Activated T-helper 2 cell treated with anti-CD3 and anti-CD28 coated beads, Interferon-gamma antibody, Interleukin-2, Interleukin-4, amounts not matched to agents 10 μg/mL and 5 μg/mL and 100 μg/mL, durations not matched to agents 14 hours and 24 hours and 36 hours (primary cell): ENCODE results near the gene CNMD. TPM values are rescaled to one million over a fixed set of nuclear protein-coding genes. Genes with fewer than 3 reads are reported as not detected.

Experiments used
- DNase-seq: peaks from one replicate; pipeline ENCODE4 v3.0.0; 2021; ENCODE audit warnings: low spot score
- H3K27ac Mint-ChIP-seq: one replicate; pipeline ENCODE4 v1.8.0; 2021; ENCODE audit warnings: mixed read lengths
- H3K27me3 Mint-ChIP-seq: one replicate; pipeline ENCODE4 v1.8.0; 2021; ENCODE audit warnings: low read depth, mixed read lengths
- H3K36me3 Mint-ChIP-seq: one replicate; pipeline ENCODE4 v1.8.0; 2021; ENCODE audit warnings: low read depth, mixed read lengths
- H3K4me1 Mint-ChIP-seq: one replicate; pipeline ENCODE4 v1.8.0; 2021; ENCODE audit warnings: low read depth, mixed read lengths
- H3K4me3 Mint-ChIP-seq: one replicate; pipeline ENCODE4 v1.8.0; 2021; ENCODE audit warnings: low read depth, mild to moderate bottlenecking, moderate library complexity, mixed read lengths
- H3K9me3 Mint-ChIP-seq: one replicate; pipeline ENCODE4 v1.8.0; 2021; ENCODE audit warnings: mixed read lengths
- intact Hi-C: fragments of 100-400 bp; cut with micrococcal nuclease; formaldehyde crosslinking; loops from one replicate; pipeline ENCODE4 v1.15.1; 2023
- total RNA-seq: library from RNA; stranded (reverse); gene quantifications from 2 replicates; pipeline ENCODE4 v1.2.3, GENCODE V29; 2022

The CNMD gene
- total RNA-seq, 1 donor from 2014 or later: not detected

DNA sequence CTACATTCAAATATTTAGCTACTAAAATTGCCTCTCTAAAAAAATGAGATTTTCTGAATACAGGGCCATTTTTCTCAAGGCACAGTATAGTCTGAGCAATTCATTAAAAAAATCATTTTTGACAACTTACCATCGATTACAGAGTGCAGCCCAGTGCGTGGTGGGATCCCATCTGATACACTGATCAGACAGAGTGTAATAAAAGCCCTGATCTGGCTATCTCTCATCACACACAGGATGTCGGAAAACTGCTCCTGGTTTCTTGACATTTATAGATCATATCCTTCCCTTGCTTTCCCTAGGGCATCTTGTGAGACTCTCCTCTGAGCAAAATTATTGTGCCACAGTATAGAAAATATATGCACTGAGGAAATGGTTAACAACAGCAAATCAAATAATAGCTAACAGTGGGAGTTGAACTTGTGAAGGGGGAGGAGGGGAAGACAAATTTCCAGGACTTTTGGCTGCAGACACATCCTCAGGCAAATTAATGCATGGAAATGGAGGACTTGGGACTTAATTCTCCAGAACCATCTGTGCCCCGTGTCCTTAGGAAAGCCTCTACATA lies 28.4 kb upstream of the CNMD start:
- Mint-ChIP-seq H3K27me3 (peaks cover 4% of the 10 kb centered on the region), H3K27ac (no peak overlapping the region), H3K9me3 (no peaks in the 10 kb centered on the region), H3K36me3 (no peaks in the 10 kb centered on the region), H3K4me3 (no peak overlapping the region), H3K4me1 (no peaks in the 10 kb centered on the region)
- DNase-seq: no peak
- intact Hi-C loops: no loop called here

DNA sequence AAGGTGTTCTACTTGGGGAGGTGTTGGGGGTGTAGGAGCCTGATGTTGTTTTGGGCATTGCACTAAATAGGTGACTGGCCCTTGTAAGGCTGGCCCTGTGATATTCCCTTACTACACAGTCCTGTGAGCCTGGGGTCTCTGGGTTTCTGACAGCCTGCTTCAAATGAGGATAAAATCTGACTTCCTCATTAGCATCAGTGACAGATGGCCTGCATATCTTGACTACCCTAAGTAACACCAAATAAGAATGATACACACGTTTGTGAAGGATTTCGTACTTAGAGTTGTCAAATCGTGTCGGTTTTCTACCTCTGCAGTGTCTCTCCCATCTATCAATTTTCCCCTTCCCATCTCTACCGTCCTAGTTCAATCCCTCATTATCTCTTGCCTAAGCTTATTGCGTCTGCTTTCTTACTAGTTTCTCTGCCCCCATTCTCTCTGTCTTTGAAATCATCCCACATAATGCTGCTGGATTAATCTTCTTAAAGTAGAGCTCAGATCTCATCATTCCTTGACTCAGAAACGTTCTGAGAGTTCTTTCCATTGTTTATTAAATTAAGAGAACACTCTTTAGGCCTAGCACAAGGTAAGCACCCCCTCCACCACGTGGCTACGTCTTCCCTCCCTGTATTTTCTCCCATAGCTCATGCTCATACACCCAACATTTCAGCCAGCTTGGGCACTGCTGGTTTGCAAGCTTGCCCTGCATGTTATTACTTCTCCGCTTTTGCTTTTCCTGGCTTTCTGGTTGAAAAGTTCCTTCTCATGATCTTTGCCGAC lies 26.2 kb upstream of the CNMD start:
- Mint-ChIP-seq H3K4me1 (no peaks in the 10 kb centered on the region), H3K9me3 (no peaks in the 10 kb centered on the region), H3K4me3 (no peak overlapping the region), H3K27ac (no peak overlapping the region), H3K27me3 (no peaks in the 10 kb centered on the region), H3K36me3 (no peaks in the 10 kb centered on the region)
- intact Hi-C loops: no loop called here
- DNase-seq: no peak

DNA sequence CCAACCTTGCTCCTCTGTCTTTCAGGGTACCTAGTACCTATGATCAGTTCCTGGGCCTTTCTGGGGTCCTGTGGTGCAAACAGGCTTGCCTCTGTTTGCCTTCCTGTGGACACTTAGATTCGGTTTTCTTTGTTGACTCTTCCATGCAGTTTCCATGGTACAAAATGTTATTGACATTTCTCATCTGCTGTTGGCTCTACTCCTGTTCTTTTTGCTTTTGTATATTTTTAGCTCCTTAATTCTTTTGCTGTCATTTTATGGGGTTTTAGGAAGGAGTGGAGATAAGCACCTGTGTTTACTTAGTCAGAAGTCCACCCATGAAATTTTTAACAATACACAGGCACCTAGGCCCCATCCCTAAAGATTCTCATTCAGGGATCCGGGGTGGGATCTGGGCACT lies 20.5 kb upstream of the CNMD start:
- H3K4me3 Mint-ChIP-seq: no peak overlapping the region
- no peak for DNase-seq
- intact Hi-C loops: no loop called here
- H3K9me3 Mint-ChIP-seq: no peaks in the 10 kb centered on the region
- H3K27me3 Mint-ChIP-seq: no peaks in the 10 kb centered on the region
- no peaks in the 10 kb centered on the region for H3K36me3 Mint-ChIP-seq
- no peak overlapping the region for H3K27ac Mint-ChIP-seq
- no peaks in the 10 kb centered on the region for H3K4me1 Mint-ChIP-seq

DNA sequence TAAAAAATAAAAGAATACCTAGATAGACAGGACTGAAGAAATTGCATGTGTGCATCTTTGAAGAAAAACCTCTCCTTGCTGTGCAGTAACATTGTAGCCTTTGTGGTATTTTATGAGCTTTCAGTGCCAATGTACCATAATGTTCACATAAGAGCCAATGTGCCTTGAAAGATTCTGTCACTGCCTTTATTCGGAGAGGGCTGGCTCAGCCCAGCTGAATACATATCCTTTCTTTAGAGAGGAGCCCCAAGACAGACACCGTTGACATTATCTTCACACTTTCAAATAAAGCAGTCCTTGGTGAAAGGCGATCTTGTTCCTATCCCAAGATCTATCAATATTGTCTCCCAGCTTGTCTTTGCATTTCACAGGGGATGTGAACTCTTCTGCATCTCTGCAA lies 18.5 kb upstream of the CNMD start:
- no peak for DNase-seq
- Mint-ChIP-seq H3K4me1 (no peaks in the 10 kb centered on the region), H3K27me3 (no peaks in the 10 kb centered on the region), H3K27ac (no peak overlapping the region), H3K36me3 (no peaks in the 10 kb centered on the region), H3K4me3 (no peak overlapping the region), H3K9me3 (no peaks in the 10 kb centered on the region)
- intact Hi-C loops: no loop called here

DNA sequence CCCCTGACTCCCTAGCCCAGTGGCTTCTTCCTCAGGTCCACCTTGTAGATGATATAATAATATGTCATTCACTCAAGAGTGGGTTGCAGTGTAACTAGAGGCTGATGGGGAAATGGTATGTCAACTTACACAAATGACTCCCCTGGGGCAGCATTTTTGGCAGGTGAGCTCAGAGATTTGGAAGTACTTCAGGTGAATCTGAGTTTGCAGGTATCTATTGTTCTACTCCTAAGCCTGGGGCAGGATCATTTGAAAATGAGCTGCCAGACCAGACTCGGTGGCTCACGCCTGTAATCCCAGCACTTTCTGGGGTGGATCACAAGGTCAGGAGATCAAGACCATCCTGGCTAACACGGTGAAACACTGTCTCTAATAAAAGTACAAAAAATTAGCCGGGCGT lies 11.6 kb upstream of the CNMD start:
- no peaks in the 10 kb centered on the region for H3K27me3 Mint-ChIP-seq
- no peaks in the 10 kb centered on the region for H3K4me1 Mint-ChIP-seq
- H3K4me3 Mint-ChIP-seq: no peak overlapping the region
- no peak overlapping the region for H3K27ac Mint-ChIP-seq
- no peak for DNase-seq
- intact Hi-C loops: no loop called here
- no peaks in the 10 kb centered on the region for H3K36me3 Mint-ChIP-seq
- H3K9me3 Mint-ChIP-seq: no peaks in the 10 kb centered on the region

DNA sequence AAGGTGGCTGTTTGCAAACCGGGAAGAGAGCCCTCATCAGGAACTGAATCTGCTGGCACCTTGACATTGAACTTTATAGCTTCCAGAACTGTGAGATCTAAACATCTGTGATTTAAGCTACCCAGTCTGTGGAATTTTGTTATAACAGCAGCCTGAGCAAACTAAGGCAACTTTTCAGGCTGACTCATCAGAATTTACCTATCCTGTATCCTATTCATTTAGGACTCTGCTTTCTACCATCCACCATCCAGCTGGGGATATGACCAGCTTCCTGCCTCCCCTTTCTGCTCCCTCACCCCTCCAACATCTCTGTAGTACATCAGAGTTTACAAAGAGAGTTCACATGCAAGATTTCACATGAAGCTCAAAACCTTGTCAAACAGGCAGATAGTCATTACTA lies 11.1 kb upstream of the CNMD start:
- no peaks in the 10 kb centered on the region for H3K4me1 Mint-ChIP-seq
- no peaks in the 10 kb centered on the region for H3K9me3 Mint-ChIP-seq
- no peak overlapping the region for H3K4me3 Mint-ChIP-seq
- H3K27me3 Mint-ChIP-seq: peaks cover under 1% of the 10 kb centered on the region
- DNase-seq: no peak
- H3K36me3 Mint-ChIP-seq: no peaks in the 10 kb centered on the region
- intact Hi-C loops: no loop called here
- H3K27ac Mint-ChIP-seq: no peak overlapping the region

DNA sequence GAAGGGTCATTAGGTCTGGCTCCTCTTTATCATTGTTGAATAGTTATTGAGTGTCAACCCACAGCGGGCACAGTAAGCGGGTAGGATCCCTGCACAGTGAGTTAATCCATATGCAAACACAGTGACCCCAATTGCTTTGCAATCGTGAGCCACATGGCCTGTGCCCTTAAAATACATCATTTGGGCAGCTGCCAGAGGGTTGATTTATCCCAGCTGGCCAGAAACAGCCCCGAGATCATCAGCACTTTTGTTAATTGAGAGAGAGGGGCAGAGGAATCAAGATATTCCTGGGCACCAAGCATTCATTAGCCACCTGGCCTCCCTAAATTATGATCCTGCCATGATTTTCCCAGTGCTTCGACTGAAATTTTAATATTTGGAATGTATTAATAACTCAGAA lies 9.8 kb upstream of the CNMD start:
- no peak overlapping the region for H3K27ac Mint-ChIP-seq
- no peaks in the 10 kb centered on the region for H3K36me3 Mint-ChIP-seq
- H3K4me1 Mint-ChIP-seq: no peaks in the 10 kb centered on the region
- intact Hi-C loops: no loop called here
- H3K9me3 Mint-ChIP-seq: no peaks in the 10 kb centered on the region
- H3K27me3 Mint-ChIP-seq: peaks cover 6% of the 10 kb centered on the region
- H3K4me3 Mint-ChIP-seq: no peak overlapping the region
- no peak for DNase-seq

DNA sequence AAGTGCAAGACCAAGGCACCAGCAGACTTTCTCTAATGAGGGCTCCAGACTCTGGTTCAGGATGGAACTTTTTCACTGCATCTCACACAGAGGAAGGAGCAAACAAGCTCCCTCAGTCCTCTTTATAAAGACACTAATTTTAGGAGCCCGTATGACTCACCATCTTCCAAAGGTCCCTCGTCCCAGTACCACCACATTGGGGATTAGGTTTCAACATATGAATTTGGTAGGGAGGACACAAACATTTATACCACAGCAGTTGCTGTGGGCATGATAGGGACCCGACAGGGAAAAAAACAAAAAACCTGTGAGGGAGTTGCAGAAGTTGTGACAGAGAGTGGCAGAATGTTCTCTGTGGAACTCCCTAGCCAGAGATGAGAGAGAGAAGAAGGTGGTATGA lies 6.5 kb upstream of the CNMD start:
- DNase-seq: no peak
- no peaks in the 10 kb centered on the region for H3K4me1 Mint-ChIP-seq
- intact Hi-C loops: no loop called here
- peaks cover 19% of the 10 kb centered on the region for H3K27me3 Mint-ChIP-seq
- no peak overlapping the region for H3K27ac Mint-ChIP-seq
- H3K9me3 Mint-ChIP-seq: no peaks in the 10 kb centered on the region
- H3K36me3 Mint-ChIP-seq: no peaks in the 10 kb centered on the region
- H3K4me3 Mint-ChIP-seq: no peak overlapping the region

DNA sequence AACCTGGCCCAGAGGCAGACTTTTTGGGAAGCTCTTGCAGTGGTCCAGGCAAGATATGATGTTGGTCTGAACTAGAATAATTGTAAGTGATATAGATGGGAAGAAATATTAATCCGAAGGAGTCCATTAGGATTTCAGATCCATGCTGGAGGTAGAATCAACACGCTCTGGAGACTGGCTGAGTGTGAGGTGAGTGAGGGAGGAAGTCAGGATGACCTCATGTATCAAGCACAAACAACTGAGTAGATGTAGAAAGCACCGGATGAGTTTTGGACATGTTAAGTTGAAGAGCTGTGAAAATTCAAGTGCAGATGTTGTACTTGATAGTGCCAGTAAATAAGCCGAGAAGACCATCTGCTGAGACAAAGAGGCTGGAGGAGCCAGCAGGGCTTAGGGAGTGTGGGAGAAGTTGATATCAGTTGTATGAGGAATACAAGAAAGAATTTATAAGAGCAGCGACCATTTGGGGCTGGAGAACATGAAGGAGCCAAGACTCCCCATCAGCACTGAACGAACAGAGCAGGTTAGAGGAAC lies 5.3 kb upstream of the CNMD start:
- H3K4me1 Mint-ChIP-seq: no peaks in the 10 kb centered on the region
- intact Hi-C loops: no loop called here
- H3K9me3 Mint-ChIP-seq: no peaks in the 10 kb centered on the region
- no peak overlapping the region for H3K27ac Mint-ChIP-seq
- no peak overlapping the region for H3K4me3 Mint-ChIP-seq
- DNase-seq: no peak
- no peaks in the 10 kb centered on the region for H3K36me3 Mint-ChIP-seq
- H3K27me3 Mint-ChIP-seq: peaks cover 31% of the 10 kb centered on the region

DNA sequence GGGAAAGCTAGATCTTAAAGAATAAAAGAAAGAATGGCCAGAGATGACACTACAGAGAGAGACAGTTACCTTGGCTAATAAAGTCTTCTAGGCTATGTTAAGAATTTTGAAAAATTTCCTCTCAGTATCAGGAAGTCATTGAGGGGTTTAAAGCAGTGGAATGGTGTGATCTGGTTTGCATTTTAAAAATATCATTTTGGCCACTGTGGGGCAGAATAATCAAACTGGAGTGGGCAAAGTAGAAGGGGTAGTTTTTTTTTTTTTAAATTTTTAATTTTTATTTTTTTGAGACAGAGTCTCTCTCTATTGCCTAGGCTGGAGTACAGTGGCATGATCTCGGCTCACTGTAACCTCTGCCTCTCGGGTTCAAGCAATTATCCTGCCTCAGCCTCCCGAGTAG lies 4.4 kb upstream of the CNMD start:
- Mint-ChIP-seq H3K4me3 (no peak overlapping the region), H3K9me3 (no peaks in the 10 kb centered on the region), H3K36me3 (no peaks in the 10 kb centered on the region), H3K27ac (no peak overlapping the region), H3K27me3 (peaks cover 37% of the 10 kb centered on the region), H3K4me1 (peaks cover 2% of the 10 kb centered on the region)
- intact Hi-C loops: no loop called here
- no peak for DNase-seq

DNA sequence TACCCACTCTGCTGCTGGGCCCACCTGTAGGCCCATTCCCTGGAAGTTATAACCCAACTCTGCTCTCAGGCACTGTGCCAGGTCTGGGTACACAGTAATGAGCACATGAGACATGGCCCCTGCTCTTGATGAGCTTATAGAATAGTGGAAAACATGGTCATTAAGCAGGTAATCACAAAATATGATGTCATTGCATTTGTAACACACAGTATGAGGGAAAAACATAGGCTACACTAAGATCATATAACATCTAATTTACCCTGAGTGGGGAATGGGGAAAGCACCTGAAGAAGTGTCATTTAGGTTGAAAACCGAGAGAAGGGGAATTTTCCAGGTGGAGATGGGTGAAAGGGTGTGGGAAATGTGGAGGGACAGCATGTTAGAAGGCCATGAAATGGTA lies 3.9 kb upstream of the CNMD start:
- H3K27ac Mint-ChIP-seq: no peak overlapping the region
- peaks cover 38% of the 10 kb centered on the region for H3K27me3 Mint-ChIP-seq
- H3K4me3 Mint-ChIP-seq: no peak overlapping the region
- H3K9me3 Mint-ChIP-seq: no peaks in the 10 kb centered on the region
- no peaks in the 10 kb centered on the region for H3K36me3 Mint-ChIP-seq
- intact Hi-C loops: no loop called here
- H3K4me1 Mint-ChIP-seq: peaks cover 2% of the 10 kb centered on the region
- no peak for DNase-seq

DNA sequence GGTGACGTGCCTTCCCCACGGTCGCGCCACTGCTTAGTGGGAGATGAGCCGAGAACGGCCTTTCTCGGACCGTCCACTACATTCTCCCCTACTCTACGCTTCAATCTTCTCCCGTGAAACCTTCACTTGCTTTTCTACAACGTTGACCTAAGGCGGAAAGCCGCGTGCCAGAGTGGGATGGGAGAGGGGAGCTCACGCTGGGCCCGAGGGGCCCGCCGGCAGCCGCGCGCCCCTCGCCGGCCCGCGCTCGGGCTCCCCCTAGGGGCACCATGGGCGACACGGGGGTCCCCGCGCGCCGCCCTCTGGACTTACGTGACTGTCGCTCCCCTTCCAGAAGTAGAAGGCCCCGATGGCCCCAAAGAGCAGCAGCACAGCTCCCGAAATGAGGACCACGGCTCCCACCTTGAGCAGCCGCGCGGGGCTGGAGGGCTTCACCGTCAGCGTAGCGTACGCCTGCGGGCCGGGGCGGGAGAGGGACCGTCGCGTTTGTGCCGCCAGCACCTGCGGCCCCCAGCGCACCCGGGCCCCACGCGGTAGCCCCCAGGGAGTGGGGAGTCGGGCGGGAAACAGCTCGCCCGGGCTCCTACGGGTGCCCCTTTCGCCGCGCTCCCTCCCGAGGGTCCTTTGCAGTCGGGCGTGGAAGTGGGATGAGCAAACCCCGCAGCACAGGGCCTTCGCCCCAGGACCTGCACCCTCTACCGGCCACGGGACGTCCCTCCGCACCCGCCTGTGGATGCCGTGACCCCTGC lies 727 bp downstream of the CNMD start:
- peaks cover 2% of the 10 kb centered on the region for H3K4me1 Mint-ChIP-seq
- intact Hi-C loops: no loop called here
- no peaks in the 10 kb centered on the region for H3K36me3 Mint-ChIP-seq
- H3K27me3 Mint-ChIP-seq: peaks cover 51% of the 10 kb centered on the region
- H3K9me3 Mint-ChIP-seq: no peaks in the 10 kb centered on the region
- DNase-seq: no peak
- no peak overlapping the region for H3K27ac Mint-ChIP-seq
- H3K4me3 Mint-ChIP-seq: no peak overlapping the region

DNA sequence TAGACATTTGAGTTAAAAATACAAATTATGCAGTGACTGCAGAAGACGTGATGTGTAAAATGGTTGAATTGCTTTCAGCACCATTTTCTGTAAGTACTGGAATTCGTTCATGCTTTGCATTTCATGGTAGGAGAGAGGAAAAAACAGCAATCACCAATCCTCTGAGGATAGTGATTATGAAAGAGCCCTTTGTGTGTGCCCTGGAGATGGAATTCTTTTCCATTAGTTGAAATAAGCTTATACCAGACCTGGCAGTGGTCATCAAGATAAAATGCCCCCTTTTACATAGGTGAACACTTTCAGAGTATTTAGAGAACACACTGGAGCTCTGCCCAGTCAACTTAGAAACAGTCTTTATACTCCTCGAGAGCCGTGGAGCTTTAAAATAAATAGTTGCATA lies 1.7 kb downstream of the CNMD start:
- no peak for DNase-seq
- no peak overlapping the region for H3K4me3 Mint-ChIP-seq
- H3K27ac Mint-ChIP-seq: no peak overlapping the region
- no peaks in the 10 kb centered on the region for H3K9me3 Mint-ChIP-seq
- peaks cover 2% of the 10 kb centered on the region for H3K4me1 Mint-ChIP-seq
- no peaks in the 10 kb centered on the region for H3K36me3 Mint-ChIP-seq
- intact Hi-C loops: no loop called here
- H3K27me3 Mint-ChIP-seq: peaks cover 51% of the 10 kb centered on the region
